GM18951 (cell line): ENCODE data around the gene RGS16.

Source experiments
- POLR2A ChIP-seq: IDR thresholded peaks from 4 replicates; pipeline ENCODE4 v1.6.1; 2011; ENCODE audit warnings: mild to moderate bottlenecking; ENCODE audit not compliant: insufficient read length, insufficient read depth; ENCODE audit errors: extremely low read depth
- in situ Hi-C: fragments of 300-500 bp; cut with MboI; formaldehyde crosslinking; loops from one replicate; pipeline ENCODE4 v1.12.0; 2022; ENCODE audit warnings: low sequenced_read_pairs, mixed read lengths, inconsistent platforms; ENCODE audit not compliant: unreplicated experiment

Gene RGS16

DNA sequence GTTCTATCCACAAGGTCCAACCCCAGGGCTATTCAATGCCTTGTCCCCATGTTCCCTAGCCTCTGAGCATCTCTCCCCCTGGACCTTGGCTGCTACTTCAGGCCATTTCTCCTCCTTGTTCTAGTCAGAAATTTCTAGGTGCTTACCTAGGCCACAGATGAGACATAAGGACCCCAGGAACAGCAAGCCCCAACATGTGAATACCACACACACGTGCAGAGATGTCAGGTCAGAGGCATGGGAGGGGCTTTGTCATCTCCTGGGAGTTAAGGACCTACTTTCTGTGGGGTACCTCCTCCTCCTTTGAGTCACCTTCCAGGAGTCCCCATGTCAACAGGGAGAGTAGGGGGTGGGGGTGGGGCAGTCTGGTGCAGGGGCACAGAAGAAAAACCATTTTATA, 7.1 kb upstream of the RGS16 start:
- in situ Hi-C loops: no loop called here
- TF ChIP-seq POLR2A: no peak

GRCh38 chr1:182610606-182611194, 6.5 kb upstream of the RGS16 start:
- TF ChIP-seq POLR2A: no peak
- in situ Hi-C loops: no loop called here

DNA sequence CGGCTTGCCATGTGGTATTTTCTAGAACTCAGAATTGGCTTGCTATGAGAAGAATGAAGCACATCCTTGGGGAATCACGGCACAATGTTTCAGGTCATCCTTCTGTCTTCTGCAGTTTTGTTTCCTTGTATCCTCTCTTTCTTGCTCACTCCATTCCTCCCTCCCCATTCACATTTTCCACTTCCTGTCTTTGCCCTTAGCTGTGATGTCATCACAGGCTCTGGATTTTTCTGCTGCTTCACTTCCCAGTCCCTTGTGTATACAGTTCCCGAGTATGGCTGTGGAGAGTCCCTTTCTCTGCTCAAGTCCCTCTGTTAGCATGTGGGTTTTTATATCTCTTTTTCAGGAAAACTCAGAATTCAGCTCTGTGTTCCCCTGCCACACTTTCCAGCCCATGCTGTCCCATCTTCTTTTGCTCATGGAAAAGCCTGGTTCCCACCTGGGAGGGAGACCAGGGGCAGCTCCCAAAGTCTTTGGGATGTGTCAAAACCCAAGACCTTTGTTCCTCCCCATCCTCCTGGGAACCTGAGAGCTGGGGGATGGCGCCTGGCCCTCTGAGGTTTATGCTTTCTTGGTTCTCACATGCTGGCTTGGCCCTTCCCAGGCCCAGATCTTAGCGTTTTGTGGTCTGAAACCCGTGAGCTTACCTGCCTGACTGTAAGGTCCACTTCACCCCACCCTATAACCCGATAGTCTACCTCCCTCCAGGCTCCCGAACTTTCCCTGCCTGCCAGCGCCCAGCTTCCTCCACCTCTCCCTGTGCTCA, 4.8 kb upstream of the RGS16 start:
- no peak for TF ChIP-seq POLR2A
- in situ Hi-C loops: no loop called here

DNA sequence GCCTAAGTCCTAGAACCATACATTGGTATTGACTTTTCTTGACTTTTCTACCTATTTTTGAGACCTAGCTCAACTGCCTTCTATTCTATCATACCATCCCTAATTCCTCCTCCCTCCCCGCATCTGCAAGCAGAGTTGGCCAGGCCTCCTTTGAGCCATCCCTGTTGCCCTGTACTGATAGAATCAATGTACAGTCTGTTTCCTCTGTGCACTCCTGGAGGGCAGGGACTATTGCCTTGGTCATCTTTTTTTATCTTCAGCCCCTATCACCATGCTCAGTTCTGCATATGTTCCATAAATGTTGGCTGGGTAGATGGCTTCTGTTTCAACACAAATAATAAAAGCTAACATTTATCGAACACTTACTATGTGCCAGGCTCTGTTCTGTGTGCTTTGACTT, 4.0 kb upstream of the RGS16 start:
- TF ChIP-seq POLR2A: no peak
- in situ Hi-C loops: no loop called here

GRCh38 chr1:182607566-182607965, 3.4 kb upstream of the RGS16 start:
- in situ Hi-C loops: no loop called here
- TF ChIP-seq POLR2A: no peak

GRCh38 chr1:182603646-182604174, 479 bp downstream of the RGS16 start:
- in situ Hi-C loops: no loop called here

GRCh38 chr1:182602935-182603645, 1.1 kb downstream of the RGS16 start:
- in situ Hi-C loops: no loop called here
- TF ChIP-seq POLR2A: no peak

More at GRCh38 chr1:182603646-182604174, 479 bp downstream of the RGS16 start:
- TF ChIP-seq POLR2A: no peak

GRCh38 chr1:182601913-182602312, 2.3 kb downstream of the RGS16 start:
- no peak for TF ChIP-seq POLR2A
- in situ Hi-C loops: no loop called here

- TF ChIP-seq POLR2A: no peak
- in situ Hi-C loops: no loop called here
Measured at GRCh38 chr1:182601416-182601786, 2.8 kb downstream of the RGS16 start.

DNA sequence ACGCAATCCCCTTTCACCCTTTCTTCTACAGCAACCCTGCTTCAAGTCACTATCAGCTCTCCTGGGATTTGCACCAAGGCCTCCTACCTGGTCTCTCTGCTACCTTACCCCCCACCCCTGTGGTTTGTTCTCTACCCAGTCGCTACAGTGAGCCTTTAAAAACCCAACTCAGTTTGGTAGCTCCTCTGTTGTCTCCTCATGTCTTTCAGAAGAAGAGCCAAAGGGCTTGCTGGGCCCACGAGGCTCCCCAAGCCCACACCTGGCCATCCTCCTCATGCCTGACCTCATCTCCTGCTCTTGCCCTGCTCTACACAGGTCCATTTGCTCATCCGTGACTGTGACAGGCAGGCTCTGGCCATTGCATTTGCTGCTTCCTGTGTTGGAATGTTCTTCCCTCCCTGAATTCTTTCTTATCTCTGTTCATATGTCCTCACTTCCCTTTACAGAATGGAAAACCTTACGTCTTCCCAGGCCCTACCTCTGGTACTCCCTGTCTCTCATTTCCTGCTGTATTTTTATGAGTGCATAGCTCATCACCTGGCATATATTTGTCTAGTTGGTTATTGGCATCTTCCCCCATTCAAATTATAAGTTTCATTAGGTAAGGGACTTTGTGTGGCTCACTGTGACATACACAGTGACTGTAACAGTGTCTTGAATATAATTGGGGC, 3.3 kb downstream of the RGS16 start:
- in situ Hi-C loops: no loop called here
- no peak for TF ChIP-seq POLR2A

GRCh38 chr1:182600036-182600713, 4.0 kb downstream of the RGS16 start:
- no peak for TF ChIP-seq POLR2A
- in situ Hi-C loops: no loop called here

DNA sequence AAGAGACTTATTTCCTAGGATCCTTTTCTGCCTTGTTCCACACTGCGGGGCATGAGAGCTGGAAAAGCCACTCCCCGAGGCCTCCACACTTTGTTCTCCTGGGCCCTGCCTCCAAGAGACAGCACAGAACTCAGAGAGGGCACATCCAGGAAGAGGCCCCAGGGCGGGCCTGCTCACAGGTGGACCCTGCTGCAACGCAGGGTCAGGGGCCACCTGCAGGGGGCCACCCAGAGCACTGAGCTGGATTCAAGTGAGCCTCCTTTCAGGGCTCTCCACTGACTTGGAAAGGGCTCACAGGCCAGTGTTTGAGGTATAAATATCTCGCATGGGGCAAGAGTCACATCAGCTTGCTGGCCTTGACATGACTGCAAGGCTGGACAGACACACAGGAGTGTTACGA, 4.8 kb downstream of the RGS16 start:
- in situ Hi-C loops: loop anchor here (5.0 kb wide), 1 partner anchor 183 kb away; no protein-coding TSS in a partner anchor
- no peak for TF ChIP-seq POLR2A
